ENCODE results near the gene EIF1AD.
"Not testable (repeated sequence)": the region's sequence is repeated elsewhere in the genome, so short reads cannot be mapped to it uniquely, and the experiment has no call there.

EIF1AD gene

GRCh38 chr11:65953471-65953870, 48.5 kb downstream of the EIF1AD start:
- no peaks in the 10 kb centered on the region for H3K36me3 ChIP-seq (ENCODE audit: insufficient read depth, low read length)

GRCh38 chr11:65952052-65952521, 49.9 kb downstream of the EIF1AD start:
- Histone ChIP-seq H3K9me2 (replicated peaks; ENCODE audit: low read depth, low read length) (no peaks in the 10 kb centered on the region), H3K27me3 (ENCODE audit: insufficient read depth, low read length, poor library complexity, severe bottlenecking) (no peaks in the 10 kb centered on the region), H2AFZ (ENCODE audit: low read length) (no peak overlapping the region), H3F3A (ENCODE audit: low read depth) (no peaks in the 10 kb centered on the region), H3K79me2 (ENCODE audit: insufficient read depth, low read length) (no peaks in the 10 kb centered on the region), H3K9me3 (ENCODE audit: insufficient read depth, low read depth, low read length) (no peaks in the 10 kb centered on the region), H4K20me1 (ENCODE audit: insufficient read depth, low read length, poor library complexity, severe bottlenecking) (no peaks in the 10 kb centered on the region), H3K9ac (ENCODE audit: low read depth, low read length, poor library complexity, severe bottlenecking) (no peak overlapping the region), H3K4me1 (ENCODE audit: insufficient read depth, low read length, poor library complexity, severe bottlenecking) (no peaks in the 10 kb centered on the region), H3K36me3 (ENCODE audit: insufficient read depth, low read length) (no peaks in the 10 kb centered on the region), H3K4me3 (ENCODE audit: low read length, poor library complexity, severe bottlenecking) (no peak overlapping the region), H3K4me2 (ENCODE audit: low read depth, low read length, poor library complexity, severe bottlenecking) (no peak overlapping the region)
- TF ChIP-seq CTCF (conservative IDR thresholded peaks at IDR 0.05; ENCODE audit: low read length) (no peak), EZH2phosphoT487 (IDR thresholded peaks at IDR 0.05; ENCODE audit: borderline replicate concordance) (no peak)

More at GRCh38 chr11:65953471-65953870, 48.5 kb downstream of the EIF1AD start:
- Histone ChIP-seq H3K9ac (ENCODE audit: low read depth, low read length, poor library complexity, severe bottlenecking) (no peak overlapping the region), H2AFZ (ENCODE audit: low read length) (no peak overlapping the region), H3K4me3 (ENCODE audit: low read length, poor library complexity, severe bottlenecking) (no peak overlapping the region), H3F3A (ENCODE audit: low read depth) (no peaks in the 10 kb centered on the region), H3K79me2 (ENCODE audit: insufficient read depth, low read length) (no peaks in the 10 kb centered on the region), H3K4me2 (ENCODE audit: low read depth, low read length, poor library complexity, severe bottlenecking) (no peak overlapping the region), H4K20me1 (ENCODE audit: insufficient read depth, low read length, poor library complexity, severe bottlenecking) (no peaks in the 10 kb centered on the region), H3K4me1 (ENCODE audit: insufficient read depth, low read length, poor library complexity, severe bottlenecking) (no peaks in the 10 kb centered on the region), H3K27me3 (ENCODE audit: insufficient read depth, low read length, poor library complexity, severe bottlenecking) (no peaks in the 10 kb centered on the region), H3K9me3 (ENCODE audit: insufficient read depth, low read depth, low read length) (no peaks in the 10 kb centered on the region), H3K9me2 (replicated peaks; ENCODE audit: low read depth, low read length) (no peaks in the 10 kb centered on the region)
- TF ChIP-seq EZH2phosphoT487 (IDR thresholded peaks at IDR 0.05; ENCODE audit: borderline replicate concordance) (no peak), CTCF (conservative IDR thresholded peaks at IDR 0.05; ENCODE audit: low read length) (no peak)

- not testable (repeated sequence) for H3F3A ChIP-seq (ENCODE audit: low read depth); H3K36me3 ChIP-seq (ENCODE audit: insufficient read depth, low read length); H2AFZ ChIP-seq (ENCODE audit: low read length); H3K4me2 ChIP-seq (ENCODE audit: low read depth, low read length, poor library complexity, severe bottlenecking); H3K9ac ChIP-seq (ENCODE audit: low read depth, low read length, poor library complexity, severe bottlenecking); H3K9me3 ChIP-seq (ENCODE audit: insufficient read depth, low read depth, low read length); H3K9me2 ChIP-seq (replicated peaks; ENCODE audit: low read depth, low read length); H4K20me1 ChIP-seq (ENCODE audit: insufficient read depth, low read length, poor library complexity, severe bottlenecking); H3K4me1 ChIP-seq (ENCODE audit: insufficient read depth, low read length, poor library complexity, severe bottlenecking); H3K4me3 ChIP-seq (ENCODE audit: low read length, poor library complexity, severe bottlenecking); H3K79me2 ChIP-seq (ENCODE audit: insufficient read depth, low read length); H3K27me3 ChIP-seq (ENCODE audit: insufficient read depth, low read length, poor library complexity, severe bottlenecking)
Observed at GRCh38 chr11:65951641-65952040, 50.3 kb downstream of the EIF1AD start.

GRCh38 chr11:65950711-65951110, 51.2 kb downstream of the EIF1AD start:
- not testable (repeated sequence) for H3K9me2 ChIP-seq (replicated peaks; ENCODE audit: low read depth, low read length); H3K9ac ChIP-seq (ENCODE audit: low read depth, low read length, poor library complexity, severe bottlenecking); H3K9me3 ChIP-seq (ENCODE audit: insufficient read depth, low read depth, low read length); H3K4me2 ChIP-seq (ENCODE audit: low read depth, low read length, poor library complexity, severe bottlenecking); H3K4me1 ChIP-seq (ENCODE audit: insufficient read depth, low read length, poor library complexity, severe bottlenecking); H3K36me3 ChIP-seq (ENCODE audit: insufficient read depth, low read length); H4K20me1 ChIP-seq (ENCODE audit: insufficient read depth, low read length, poor library complexity, severe bottlenecking); H3K27me3 ChIP-seq (ENCODE audit: insufficient read depth, low read length, poor library complexity, severe bottlenecking); H3F3A ChIP-seq (ENCODE audit: low read depth); H2AFZ ChIP-seq (ENCODE audit: low read length); H3K4me3 ChIP-seq (ENCODE audit: low read length, poor library complexity, severe bottlenecking); H3K79me2 ChIP-seq (ENCODE audit: insufficient read depth, low read length)

Data from Loucy (cell line).